HG02970 (cell line): ENCODE results near the gene CSPG4.
"Not testable (repeated sequence)": the region's sequence is repeated elsewhere in the genome, so short reads cannot be mapped to it uniquely, and the experiment has no call there.

ENCODE experiments used
- ATAC-seq: cut with Tn5 transposase; IDR thresholded peaks from one replicate; pipeline ENCODE4 v1.9.1; 2021; ENCODE audit warnings: mild to moderate bottlenecking, moderate library complexity, moderate number of reproducible peaks; ENCODE audit not compliant: unreplicated experiment, low FRiP score

CSPG4 gene

DNA sequence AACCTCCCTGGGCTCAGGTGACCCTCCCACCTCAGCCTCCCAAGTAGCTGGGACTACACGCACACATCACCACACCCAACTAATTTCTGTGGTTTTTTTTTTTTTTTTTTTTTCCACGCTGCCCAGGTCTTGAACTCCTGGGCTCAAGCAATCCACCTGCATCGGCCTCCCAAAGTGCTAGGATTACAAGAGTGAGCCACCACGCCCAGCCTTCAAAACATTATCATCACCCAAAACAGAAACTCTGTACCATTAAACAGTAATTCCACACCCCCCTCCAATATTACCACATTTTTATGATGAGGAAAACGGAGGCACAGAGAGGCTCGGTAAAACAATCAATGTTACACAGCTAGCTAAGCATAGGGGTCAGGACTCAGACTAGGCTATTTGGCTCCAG lies 76.6 kb downstream of the CSPG4 start:
- ATAC-seq = no peak

DNA sequence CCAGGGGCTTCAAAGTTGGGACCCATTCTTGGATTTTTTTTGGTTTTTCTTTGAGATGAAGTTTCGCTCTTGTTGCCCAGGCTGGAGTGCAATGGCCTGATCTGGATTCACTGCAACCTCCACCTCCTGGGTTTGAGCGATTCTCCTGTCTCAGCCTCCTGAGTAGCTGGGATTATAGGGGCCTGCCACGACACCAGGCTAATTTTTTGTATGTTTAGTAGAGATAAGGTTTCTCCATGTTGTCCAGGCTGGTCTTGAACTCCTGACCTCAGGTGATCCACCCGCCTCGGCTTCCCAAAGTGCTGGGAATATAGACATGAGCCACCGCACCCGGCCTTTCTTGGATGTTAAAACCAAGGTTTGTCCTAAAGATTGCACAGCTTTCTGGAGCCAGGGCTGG lies 78.7 kb downstream of the CSPG4 start:
- not testable (repeated sequence) for ATAC-seq

DNA sequence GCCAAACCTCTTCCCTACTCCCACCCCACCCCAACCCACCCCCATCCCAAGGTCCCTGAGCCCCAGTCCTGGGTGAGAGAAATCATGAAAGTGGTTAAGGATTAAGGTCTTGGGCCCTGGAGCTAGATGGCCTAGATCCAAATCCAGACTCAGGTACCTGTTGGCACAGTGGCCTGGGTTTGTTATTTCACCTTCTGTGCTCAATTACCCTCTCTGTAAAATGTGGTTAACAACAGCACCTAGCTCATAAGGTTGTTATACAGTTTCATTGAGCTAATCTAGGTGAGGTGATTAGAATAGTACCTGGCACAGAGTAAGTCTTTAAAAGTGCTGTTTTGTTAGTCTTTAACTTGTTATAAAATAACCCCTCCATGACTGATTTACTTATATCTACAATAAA lies 80.7 kb downstream of the CSPG4 start:
- ATAC-seq = no peak

DNA sequence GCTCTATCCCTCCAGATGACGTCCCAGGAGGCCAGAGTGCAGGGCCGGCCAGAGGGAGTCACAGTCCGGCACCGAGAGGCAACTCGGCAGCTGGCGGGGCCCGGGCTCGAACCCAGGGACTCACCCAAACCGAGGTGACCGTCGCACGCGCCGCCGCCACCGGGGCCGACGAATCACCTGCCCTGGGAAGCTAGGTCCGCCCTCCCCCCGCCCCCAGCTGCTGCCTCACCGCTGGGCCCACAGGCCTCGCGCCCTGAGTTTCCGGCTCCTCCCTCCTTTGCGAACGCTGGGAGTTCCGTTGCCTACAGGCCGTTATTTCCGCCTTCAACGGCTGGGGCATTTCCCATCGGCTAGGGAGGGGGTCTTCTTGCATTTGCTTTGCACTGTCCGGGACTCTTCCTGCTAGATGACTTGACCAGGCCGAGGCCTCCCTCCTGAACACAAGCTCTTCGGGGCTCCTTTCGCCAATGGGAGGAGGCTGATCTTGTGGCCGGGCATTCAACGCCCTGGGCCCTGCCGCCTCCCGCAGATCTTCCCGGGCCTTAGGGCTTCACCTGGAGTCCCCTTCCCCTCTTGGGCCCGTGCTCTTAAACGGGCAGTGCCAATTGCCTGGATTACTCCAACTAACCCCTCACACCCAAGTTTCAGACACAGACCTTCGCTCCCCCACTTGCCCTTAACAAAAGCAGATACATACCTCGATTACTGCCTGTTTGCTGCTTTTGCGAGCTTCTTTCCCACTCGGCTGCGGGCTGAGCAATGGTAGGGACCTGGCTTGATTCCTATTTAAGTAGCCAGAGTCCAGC lies 86.9 kb downstream of the CSPG4 start, which contains the start of gene SNUPN:
TSS of gene SNUPN (minus strand) at position 184 of the 806 bp plus-strand sequence. CDS start 4,674 bp downstream, outside the sequence.
- peak; percentile 74 for ATAC-seq
